ENCODE results near the gene MAB21L3. TPM values are rescaled to one million over a fixed set of nuclear protein-coding genes. Genes with fewer than 3 reads are reported as not detected.

The MAB21L3 gene
- total and polyA plus RNA-seq, 4 donors, result 0.13 to 0.42 (median 0.26) TPM

DNA sequence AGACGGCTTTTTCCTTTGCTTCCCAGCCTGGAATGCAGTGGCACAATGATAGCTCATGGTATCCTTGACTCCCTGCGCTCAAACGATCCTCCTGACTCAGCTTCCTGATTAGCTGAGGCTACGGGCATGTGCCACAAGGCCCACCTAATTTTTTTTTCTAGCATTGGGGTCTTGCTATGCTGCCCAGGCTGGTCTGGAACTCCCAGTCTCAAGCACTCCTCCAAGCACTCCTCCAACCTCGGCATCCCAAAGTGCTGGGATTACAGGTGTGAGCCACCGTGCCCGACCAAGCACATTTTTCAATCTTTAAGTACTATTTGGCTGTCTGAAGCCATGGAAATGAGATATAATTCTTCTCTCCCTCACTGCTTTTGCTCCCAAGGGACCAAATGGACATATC lies 58.7 kb downstream of the MAB21L3 start:
- Histone ChIP-seq H3K9ac (ENCODE audit: low read depth in 1 of 2, low read length in 2 of 2) (no peak overlapping the region), H3K4me1 (ENCODE audit: control insufficient read depth in 4 of 4, insufficient read depth in 4 of 4, low read length in 3 of 4) (peaks cover 0 to 14% (median 4%) of the 10 kb centered on the region in 4 donors), H3K27ac (ENCODE audit: low read depth in 1 of 2, low read length in 2 of 2) (no peak overlapping the region), H3K9me3 (ENCODE audit: control insufficient read depth in 4 of 4, low read length in 3 of 4) (no peaks in the 10 kb centered on the region), H3K27me3 (ENCODE audit: control insufficient read depth in 4 of 4, insufficient read depth in 4 of 4, low read length in 3 of 4) (no peaks in the 10 kb centered on the region), H3K4me3 (ENCODE audit: low read depth in 1 of 3, low read length in 3 of 3) (no peak overlapping the region), H3K36me3 (ENCODE audit: control insufficient read depth in 4 of 4, insufficient read depth in 3 of 4, low read depth in 1 of 4, low read length in 3 of 4) (no peaks in the 10 kb centered on the region)
- no peak for DNase-seq (ENCODE audit: low spot score)
- TF ChIP-seq TAF1 (conservative IDR thresholded peaks at IDR 0.05) (no peak), SP1 (IDR thresholded peaks at IDR 0.05) (no peak), HNF4A (conservative IDR thresholded peaks at IDR 0.05) (no peak), RXRA (IDR thresholded peaks at IDR 0.05) (no peak), FOXA1 (IDR thresholded peaks at IDR 0.05) (no peak), CTCF (IDR thresholded peaks at IDR 0.05; ENCODE audit: low read depth, low read length, missing input control) (no peak), JUND (IDR thresholded peaks at IDR 0.05) (no peak), GABPA (IDR thresholded peaks at IDR 0.05 in 1 of 2, conservative IDR thresholded peaks at IDR 0.05 in 1 of 2) (no peak), NR2F2 (IDR thresholded peaks at IDR 0.05) (no peak), HNF4G (IDR thresholded peaks at IDR 0.05) (no peak), FOXA2 (IDR thresholded peaks at IDR 0.05) (no peak), MAX (IDR thresholded peaks at IDR 0.05) (no peak), ZBTB33 (IDR thresholded peaks at IDR 0.05) (no peak), RAD21 (IDR thresholded peaks at IDR 0.05) (no peak), REST (IDR thresholded peaks at IDR 0.05) (no peak), EGR1 (IDR thresholded peaks at IDR 0.05; ENCODE audit: low read depth in 2 of 2) (no peak), YY1 (IDR thresholded peaks at IDR 0.05) (no peak)
- TF ChIP-seq, protein P1, sequence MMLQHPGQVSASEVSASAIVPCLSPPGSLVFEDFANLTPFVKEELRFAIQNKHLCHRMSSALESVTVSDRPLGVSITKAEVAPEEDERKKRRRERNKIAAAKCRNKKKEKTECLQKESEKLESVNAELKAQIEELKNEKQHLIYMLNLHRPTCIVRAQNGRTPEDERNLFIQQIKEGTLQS (IDR thresholded peaks at IDR 0.05), result no peak
- WGBS, result 83% methylated on average over 7 of the region's 7 CpGs
